Putamen (tissue), 1 donor: Measurements from ENCODE around the gene HJV.
A peak's percentile ranks its signal among the peaks of the same experiment; 100 is the strongest.

Experiments
- DNase-seq: peaks from one replicate; pipeline ENCODE4 v3.0.0-alpha.2; 2016; ENCODE audit warnings: low spot score

The HJV gene

DNA sequence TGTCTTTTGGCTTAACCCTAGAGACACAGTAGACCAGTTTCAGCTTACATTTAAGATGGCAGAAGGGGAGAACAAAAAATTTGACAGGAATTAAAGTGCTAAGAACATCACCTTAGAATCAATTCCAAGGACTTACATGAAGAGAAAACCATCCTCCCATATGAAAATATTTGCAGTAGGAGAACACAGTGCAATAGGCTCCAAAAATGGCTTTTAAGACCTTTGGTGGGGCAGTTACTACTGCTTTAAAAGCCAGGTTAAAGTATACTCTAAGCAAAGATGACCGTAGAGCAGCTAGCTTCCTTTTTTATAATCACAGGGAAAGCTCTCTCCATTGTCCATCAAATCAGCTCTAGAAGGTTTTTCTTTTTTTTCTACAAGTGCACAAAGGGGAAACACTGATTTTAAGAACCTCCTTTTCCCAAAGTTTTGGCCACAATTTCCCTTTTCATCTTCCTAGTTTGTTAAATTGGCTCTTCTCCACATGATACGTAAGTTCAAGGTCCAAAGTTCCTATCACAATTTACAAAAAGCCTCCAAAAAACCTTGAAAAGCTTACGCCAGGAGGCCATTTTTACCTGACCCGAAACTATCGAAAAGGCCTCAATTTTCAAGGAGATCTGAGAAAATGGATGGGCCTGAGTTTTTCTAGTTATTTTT lies 28.4 kb downstream of the HJV start:
- no peak for DNase-seq

DNA sequence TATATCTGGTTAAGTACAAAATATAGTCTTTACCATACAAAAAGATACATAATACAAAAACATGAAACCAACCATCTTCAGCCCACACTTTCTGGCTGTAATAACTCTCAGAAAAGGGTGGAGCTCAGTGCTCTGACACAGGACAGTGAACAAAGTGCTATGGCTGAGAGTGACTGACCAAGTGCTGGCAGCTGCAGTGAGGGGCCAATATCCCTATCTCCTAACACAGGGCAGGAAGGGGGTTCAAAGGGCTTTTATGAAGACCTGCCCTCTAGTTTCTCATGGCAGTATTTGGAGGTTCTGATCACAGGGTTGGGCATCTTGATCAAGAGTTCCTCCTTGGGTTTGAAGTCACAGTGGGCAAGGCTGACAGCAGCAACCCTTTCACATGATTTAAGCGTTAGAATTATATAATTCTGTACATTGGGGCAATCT lies 29.0 kb downstream of the HJV start:
- DNase-seq: no peak

DNA sequence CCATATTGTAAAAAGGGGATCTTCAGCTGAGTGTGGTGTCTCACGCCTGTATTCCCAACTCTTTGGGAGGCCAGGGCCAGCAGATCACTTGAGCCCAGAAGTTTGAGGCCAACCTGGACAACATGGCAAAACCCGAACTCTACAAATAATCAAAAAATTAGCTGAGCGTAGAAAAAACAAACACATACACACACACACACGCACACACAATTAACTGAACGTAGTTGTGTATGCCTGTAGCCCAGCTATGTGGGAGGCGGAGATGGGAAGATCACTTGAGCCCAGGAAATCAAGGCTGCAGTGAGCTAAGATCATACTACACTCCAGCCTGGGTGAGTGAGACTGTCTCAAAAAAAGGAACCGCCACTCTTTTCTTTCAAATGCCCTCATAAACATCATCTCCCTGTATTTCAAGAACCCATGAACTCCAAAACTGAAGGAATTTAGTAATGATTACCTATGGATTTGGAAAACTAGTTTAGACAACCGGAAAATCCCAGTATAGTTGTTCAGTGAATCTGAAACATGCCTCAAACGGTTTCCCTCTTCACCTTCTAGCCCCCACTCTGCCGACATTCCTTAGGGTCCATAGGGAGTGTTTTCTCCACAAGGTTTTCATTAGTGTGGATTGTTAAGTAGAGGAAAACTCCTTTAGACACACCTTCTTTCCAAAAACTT lies 29.7 kb downstream of the HJV start:
- no peak for DNase-seq

DNA sequence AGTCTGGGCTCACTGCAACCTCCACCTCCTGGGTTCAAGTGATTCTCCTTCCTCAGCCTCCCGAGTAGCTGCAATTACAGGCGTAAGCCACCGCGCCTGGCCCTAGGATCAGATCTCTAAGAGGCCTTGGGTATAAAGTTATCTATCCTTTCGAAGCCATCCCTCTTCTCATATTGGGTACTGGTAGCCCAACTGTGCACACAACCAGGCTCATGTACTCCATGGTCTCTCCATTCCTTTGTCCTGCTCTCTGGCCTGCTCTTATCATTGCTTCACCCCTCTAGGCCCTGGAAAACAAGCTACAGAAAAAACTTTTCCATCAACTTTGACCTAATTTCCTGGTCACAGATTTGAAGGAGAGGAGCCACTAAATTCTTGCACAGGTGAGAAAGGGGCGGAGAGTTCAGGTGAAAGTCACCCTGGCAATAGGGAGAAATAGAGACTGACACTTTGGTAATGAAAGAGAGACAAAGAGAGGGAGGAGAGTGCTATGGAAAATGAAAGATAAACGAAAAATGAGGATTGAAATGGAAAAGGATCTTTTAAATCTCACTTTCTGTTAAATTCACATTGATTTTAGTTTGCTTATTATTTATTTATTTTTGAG lies 31.2 kb downstream of the HJV start:
- DNase-seq: no peak

- no peak for DNase-seq
Observed at GRCh38 chr1:145988773-145989172, 32.8 kb downstream of the HJV start.

GRCh38 chr1:145987926-145988325 lies 33.6 kb downstream of the HJV start:
- DNase-seq: no peak

DNA sequence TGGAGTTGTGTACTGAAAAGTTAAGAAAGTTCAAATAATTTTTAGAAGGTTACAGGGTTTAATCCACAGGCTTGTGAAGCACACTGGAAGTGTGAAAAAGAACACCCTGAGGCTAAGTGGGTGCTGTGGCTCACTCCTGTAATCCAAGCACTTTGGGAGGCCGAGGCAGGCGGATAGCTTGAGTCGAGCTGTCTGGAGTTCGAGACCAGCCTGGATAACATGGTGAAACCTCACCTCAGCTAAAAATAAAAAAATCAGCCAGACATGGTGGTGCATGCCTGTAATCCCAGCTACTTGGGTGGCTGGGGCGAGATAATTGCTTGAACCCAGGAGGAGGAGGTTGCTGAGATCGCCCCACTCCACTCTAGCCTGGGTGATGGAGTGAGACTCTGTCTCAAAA lies 35.0 kb downstream of the HJV start:
- DNase-seq: no peak

GRCh38 chr1:145985502-145986439 lies 35.8 kb downstream of the HJV start:
- DNase-seq: no peak

- DNase-seq: no peak
Observed at GRCh38 chr1:145985129-145985501, 36.4 kb downstream of the HJV start.

DNA sequence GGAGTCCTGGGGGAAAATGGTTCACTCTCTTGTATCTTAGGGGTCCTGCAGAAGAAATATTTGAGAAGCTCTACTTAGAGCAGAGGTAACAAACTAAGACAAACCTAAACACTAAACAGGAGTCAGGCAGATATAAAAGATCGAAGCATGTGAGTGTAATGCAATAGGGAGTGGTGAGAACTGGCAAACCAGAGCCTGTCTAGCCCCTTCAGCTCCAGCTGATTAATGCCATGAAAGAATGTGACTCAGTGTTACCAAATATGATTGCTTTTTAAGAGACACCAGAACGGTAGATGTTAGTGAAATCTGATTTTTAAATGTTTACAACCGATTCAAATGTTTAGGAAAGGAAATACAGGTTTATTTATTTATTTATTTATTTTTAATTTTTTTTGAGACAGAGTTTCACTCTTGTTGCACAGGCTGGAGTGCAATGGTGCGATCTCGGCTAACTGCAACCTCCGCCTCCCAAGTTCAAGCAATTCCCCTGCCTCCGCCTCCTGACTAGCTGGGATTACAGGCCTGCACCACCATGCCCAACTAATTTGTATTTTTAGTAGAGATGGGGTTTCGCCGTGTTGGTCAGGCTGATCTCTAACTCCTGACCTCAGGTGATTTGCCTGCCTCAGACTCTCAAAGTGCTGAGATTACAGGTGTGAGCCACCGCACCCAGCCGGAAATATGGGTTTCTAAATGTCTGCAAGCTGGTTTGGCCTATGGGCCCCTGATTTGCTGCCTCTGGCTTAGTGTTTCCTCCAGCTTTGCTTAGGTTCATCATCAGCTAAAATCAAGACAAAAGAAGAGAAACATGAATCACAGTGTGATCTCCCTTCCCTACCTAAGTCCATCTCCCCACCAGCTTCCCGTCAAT lies 37.3 kb downstream of the HJV start:
- no peak for DNase-seq

GRCh38 chr1:145983206-145983675 lies 38.3 kb downstream of the HJV start:
- DNase-seq: no peak

- DNase-seq: no peak
Observed at GRCh38 chr1:145982010-145982723, 39.4 kb downstream of the HJV start.

GRCh38 chr1:145980457-145980994 lies 41.0 kb downstream of the HJV start:
- DNase-seq: no peak

DNA sequence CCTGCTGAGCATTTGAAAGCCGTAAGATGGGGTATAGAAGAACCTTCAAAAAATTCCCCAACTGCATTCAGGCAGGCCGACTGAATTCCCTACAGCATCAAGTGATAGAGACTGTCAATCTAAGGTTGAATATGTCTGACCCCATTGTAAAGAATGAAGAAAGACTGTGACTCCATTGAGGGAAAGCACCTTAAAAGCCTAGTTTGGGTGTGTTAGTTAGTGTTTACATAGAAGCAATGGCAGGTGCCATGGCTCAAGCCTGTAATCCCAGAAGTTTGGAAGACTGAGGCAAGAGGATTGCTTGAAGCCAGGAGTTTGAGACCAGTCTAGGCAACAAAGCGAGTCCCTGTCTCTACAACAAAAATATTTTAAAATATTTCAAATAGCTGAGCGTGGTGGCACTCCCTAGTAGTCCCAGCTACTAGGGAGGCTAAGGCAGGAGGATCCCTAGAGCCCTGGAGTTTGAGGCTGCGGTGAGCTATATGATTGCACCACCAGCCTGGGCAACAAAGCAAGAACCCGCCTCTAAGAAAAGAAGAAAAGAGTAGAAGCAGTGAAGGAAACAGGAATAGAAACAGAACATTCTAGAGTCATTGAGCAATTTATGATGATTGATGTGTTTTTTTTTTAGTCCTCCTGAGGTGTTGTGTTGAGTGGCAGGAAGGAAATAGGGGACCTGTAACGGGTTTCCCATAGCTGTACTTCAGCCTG lies 41.6 kb downstream of the HJV start:
- DNase-seq: no peak

DNA sequence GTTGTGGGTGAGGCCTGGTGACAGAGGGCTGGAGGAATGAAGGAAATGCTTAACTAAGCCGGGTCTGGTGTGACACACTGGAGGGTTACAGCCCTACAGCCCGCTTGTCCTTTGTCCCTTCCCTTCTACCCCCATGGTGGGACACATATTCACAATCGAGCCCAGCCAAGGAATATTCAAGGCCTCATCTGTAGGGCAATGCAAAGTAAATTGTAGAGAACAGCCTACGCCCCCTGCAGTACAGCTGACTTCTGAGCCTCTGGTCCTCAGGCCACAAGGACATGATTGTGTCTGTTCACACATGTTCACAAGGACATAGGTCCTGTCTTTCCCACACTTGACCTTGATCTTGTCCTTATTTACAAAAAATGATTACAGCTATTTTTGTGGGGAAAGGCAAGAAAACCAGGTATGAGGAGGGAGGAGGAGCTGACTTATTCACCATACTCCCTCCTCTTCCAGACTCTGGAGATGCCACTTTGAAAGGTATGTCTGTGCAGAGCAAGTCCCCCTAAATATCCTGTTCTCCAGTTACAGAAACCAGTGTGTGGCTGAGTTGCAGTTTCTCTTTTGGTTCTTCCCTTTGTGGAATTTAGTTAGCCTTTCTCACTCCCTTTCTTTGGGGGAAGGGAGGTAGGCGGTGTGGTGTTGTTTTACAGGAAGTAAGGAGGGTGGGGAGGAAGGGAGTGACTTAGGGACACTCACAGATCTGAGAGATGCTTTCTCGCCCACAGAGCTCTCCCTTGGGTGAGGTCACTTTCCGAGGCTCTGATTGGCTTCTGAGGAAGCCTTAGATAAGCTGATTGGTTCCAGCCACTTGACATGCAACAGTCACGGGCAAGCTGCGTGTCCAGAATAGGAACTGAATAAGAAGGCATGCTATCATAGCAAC lies 42.4 kb downstream of the HJV start:
- peak; percentile 97 for DNase-seq

DNA sequence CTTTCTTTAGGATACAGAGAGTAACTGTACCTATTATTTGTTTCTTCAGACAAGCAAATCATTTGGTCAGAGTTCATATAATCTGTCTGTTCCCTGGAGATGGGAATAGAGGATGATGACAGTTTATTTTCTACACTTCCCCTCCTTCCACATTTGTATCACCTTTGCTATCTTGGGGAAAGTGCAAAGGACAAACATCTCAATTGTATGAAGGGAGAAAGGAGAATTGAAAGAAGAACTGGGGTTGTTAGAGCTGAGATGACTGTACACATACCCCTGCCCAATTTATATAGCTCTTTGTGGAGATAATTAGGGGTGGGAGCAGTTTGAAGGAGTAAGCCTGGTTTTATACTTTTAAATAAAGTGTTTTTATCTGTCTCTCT lies 43.1 kb downstream of the HJV start:
- no peak for DNase-seq

DNA sequence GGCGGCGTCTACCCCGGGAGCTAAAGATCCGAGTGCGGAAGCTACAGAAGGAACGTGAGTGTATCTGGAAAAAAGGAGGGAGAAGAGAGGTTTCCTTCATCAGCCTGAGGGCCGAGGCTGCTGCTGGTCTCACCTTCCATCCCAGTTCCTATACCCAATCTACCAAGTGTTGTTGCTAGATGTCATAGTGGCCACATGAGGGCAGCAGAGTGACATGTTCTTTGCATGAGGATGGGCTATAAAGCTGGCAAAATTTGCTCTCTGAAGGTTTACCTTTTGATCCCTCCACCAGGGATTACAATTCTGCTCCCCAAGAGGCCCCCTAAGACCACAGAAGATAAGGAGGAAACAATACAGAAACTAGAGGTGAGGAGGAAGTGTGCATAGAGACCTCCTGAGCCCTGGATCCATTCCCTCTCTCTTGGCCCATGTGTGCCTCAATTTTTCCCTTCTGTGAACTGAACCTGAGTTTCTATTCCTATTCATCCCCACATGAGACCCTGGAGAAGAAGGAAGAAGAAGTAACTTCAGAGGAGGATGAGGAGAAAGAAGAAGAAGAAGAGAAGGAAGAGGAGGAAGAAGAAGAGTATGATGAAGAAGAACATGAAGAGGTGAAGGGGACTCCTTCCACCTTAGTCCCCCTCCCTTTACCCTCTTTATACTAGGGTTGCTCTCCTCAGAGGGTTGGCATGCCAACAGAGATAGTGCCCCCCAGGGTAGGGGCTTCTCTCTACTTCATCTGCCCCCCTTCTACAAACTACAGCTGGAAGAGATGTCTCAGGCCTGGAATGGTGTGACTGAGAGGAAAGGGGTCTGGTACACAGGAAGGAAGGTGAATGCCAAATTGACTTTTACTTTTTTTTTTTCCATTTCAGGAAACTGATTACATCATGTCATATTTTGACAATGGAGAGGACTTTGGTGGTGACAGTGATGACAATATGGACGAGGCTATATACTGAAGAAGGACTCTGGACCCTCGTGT lies 43.8 kb downstream of the HJV start:
- DNase-seq: peak; percentile 81
